Measurements from ENCODE around the gene PDZRN4.
"Not testable (repeated sequence)": the region's sequence is repeated elsewhere in the genome, so short reads cannot be mapped to it uniquely, and the experiment has no call there.

Gene PDZRN4

GRCh38 chr12:41217727-41218126, 29.6 kb downstream of the PDZRN4 start:
- DNase-seq: no peak

GRCh38 chr12:41220931-41221330, 32.8 kb downstream of the PDZRN4 start:
- DNase-seq: no peak

GRCh38 chr12:41221491-41221890, 33.4 kb downstream of the PDZRN4 start:
- no peak for DNase-seq

GRCh38 chr12:41223600-41223999, 35.5 kb downstream of the PDZRN4 start:
- no peak for DNase-seq

- DNase-seq: no peak
These were observed 35.9 kb downstream of the PDZRN4 start for GRCh38 chr12:41224066-41224465.

GRCh38 chr12:41225179-41225578, 37.1 kb downstream of the PDZRN4 start:
- DNase-seq: no peak

- DNase-seq: no peak
These were observed 40.1 kb downstream of the PDZRN4 start for GRCh38 chr12:41228066-41228820.

GRCh38 chr12:41230756-41231155, 42.6 kb downstream of the PDZRN4 start:
- no peak for DNase-seq

GRCh38 chr12:41234692-41235091, 46.6 kb downstream of the PDZRN4 start:
- no peak for DNase-seq

GRCh38 chr12:41242603-41243002, 54.5 kb downstream of the PDZRN4 start:
- no peak for DNase-seq

GRCh38 chr12:41248391-41248790, 60.3 kb downstream of the PDZRN4 start:
- DNase-seq: no peak

GRCh38 chr12:41250748-41251147, 62.6 kb downstream of the PDZRN4 start:
- DNase-seq: no peak

GRCh38 chr12:41254004-41254914, 66.1 kb downstream of the PDZRN4 start:
- DNase-seq: no peak

- not testable (repeated sequence) for DNase-seq
These were observed 75.1 kb downstream of the PDZRN4 start for GRCh38 chr12:41263196-41263595.

- no peak for DNase-seq
These were observed 76.2 kb downstream of the PDZRN4 start for GRCh38 chr12:41264281-41264680.

- no peak for DNase-seq
These were observed 80.9 kb downstream of the PDZRN4 start for GRCh38 chr12:41269056-41269455.

GRCh38 chr12:41271489-41271888, 83.4 kb downstream of the PDZRN4 start:
- DNase-seq: no peak

GRCh38 chr12:41274643-41275042, 86.5 kb downstream of the PDZRN4 start:
- DNase-seq: no peak

GRCh38 chr12:41277100-41277945, 89.2 kb downstream of the PDZRN4 start:
- peak; percentile 55 for DNase-seq

- peak; percentile 37 for DNase-seq
These were observed 89.8 kb downstream of the PDZRN4 start for GRCh38 chr12:41277946-41278267.

- DNase-seq: not testable (repeated sequence)
These were observed 92.4 kb downstream of the PDZRN4 start for GRCh38 chr12:41280341-41281095.

- not testable (repeated sequence) for DNase-seq
These were observed 97.3 kb downstream of the PDZRN4 start for GRCh38 chr12:41285470-41285869.
